GM21576 (cell line): ENCODE measurements around the gene NEK6.

Experiments used
- ATAC-seq: cut with Tn5 transposase; IDR thresholded peaks from one replicate; pipeline ENCODE4 v1.9.1; 2021; ENCODE audit warnings: mild to moderate bottlenecking, moderate library complexity; ENCODE audit not compliant: unreplicated experiment

The NEK6 gene

DNA sequence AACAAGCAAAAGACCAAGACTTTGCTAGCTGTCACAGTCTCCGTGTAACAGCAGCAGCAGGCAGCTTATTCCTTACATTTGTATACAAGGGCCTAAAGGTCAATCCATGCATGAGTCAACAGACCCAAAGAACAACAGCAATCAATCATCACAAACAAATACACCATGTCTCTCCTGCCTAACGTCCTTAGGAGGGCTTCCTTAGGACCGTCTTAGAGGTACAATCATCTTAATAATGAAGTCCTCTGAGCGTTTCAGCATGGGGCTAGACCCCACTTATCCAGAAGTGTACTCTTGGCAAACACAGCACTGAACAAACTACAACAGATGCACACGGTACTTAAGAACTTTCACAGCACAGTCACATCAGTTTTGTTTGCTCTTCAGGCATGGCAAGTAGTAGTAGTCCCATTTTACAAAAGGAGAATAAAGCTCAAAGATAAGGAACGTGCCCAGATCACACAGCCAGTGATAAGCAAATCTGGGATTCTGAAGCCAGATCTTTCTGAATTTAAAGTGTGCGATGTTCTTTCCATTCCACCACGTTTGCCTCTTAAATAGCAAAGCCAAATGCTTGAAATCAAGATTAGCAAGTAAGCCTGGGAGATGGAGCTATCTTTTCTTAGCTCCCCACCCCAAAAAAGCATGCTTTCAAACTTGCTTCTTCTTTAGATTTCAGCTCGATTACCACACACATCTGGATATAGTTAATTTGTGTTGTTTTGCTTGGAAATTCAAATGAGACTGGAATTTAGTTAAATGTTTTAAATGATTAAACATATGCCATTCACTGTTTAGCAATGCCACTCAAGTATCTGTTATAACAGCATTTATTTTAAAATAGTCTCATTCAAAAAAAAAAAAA lies 133.3 kb downstream of the NEK6 start:
- no peak for ATAC-seq

DNA sequence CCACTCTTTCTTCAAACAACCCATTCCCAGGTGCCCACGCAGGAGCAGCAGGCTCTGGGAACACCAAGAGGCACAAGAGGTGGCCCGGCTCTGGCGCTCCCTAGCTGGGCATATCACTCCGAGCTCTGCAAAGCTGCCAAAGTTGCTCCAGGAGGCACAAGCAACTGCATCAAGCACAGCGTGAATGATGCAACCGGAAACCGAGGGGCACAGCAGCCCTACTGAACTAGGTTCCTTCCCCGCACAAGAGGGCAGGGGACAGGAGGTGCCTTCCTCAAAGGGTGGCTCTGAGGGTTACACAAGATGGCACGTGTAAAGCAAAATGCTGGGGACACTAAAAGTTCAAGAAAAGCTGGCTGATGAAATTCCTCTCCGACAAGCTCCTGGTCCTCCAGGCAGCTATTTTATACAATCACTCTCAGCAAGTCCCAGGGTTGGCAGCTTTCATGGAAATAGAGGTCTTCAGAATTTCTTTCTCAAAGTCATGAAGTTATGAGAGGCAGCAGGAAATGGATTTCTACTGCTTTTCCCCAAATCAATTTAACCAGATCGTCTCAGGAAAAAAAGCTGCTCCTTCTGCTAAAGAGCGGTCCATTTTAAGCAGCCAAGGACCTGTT lies 134.6 kb downstream of the NEK6 start:
- no peak for ATAC-seq

GRCh38 chr9:124392871-124393460 lies 135.2 kb downstream of the NEK6 start:
- ATAC-seq: no peak

DNA sequence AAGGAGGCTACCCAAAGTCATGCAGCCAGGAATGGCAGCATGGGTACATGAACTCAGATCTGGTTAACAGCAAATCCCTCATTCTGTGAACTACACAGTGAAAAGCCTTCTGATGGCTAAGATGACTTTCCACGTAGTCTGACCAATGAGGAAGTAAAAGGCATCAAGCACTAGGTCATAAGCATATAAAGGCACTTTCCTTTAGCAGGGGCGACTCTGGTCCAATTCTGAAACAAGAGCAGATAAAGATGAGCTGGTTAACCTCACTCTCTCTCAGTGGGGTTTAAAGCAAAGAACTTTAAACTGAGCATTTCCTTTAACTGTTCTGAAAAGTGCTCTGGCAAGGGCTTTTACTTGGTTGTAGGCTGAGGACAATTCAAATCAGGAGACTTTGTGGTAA lies 136.4 kb downstream of the NEK6 start:
- no peak for ATAC-seq

- no peak for ATAC-seq
Measured at GRCh38 chr9:124394596-124394995, 136.8 kb downstream of the NEK6 start.

GRCh38 chr9:124395826-124396225 lies 138.1 kb downstream of the NEK6 start:
- ATAC-seq: no peak

GRCh38 chr9:124398191-124398935 lies 140.6 kb downstream of the NEK6 start:
- ATAC-seq: no peak

GRCh38 chr9:124399323-124399967 lies 141.7 kb downstream of the NEK6 start:
- no peak for ATAC-seq

DNA sequence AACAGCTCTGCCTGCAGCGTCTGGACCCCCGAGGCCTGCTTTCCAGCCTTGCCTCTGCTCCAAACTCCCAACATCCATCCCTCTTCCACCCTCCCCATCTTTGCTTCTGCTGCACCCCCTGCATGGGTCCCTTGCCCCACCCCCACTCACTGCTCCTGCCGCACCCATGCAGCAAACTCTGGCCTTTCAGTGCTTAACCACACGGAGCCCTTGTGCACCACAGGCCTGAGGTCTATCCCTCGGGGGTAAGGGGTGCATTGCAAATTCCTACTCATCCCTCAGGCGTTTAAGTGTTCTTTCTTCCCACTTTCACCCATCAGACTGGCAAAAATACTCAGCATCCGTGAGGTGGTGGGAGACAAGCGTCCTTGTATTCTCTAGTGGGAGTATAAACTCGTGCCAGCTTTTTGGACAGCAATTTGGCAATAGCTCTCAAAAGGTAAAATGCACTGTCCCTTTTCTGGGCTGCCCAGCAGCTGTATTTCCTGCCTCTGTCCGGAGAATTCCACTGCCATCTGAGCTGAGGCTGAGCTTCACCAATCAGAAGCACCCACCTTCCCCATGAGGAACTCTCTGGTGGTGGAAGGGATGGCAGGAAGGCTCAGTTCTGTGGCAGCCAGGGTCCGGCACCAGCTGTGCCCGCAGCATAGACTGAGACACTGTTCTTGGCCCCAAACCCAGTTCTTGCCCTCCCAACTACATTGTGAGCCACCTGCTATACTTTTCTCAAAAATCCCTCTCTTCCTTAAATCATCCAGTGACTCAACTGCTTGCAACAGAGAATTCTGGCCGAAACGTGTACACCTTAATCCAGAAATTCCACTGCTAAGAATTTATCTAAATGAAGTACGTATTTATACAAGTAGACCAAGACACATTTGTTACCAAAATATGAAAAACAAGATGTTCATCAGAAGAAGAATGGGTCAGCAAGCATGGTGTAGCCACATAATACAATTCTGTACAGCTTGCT lies 142.5 kb downstream of the NEK6 start:
- no peak for ATAC-seq
